BJ (cell line): Measurements from ENCODE around the gene IPMK. TPM values are rescaled to one million over a fixed set of nuclear protein-coding genes. Genes with fewer than 3 reads are reported as not detected.
A peak's percentile ranks its signal among the peaks of the same experiment; 100 is the strongest.

ENCODE experiments used
- CTCF ChIA-PET: fragments of 350-600 bp; formaldehyde crosslinking; extraction: SDS; loops from one replicate; lab custom pipeline; 2021; ENCODE audit warnings: antibody characterized with exemption, inconsistent platforms; lab: Yijun Ruan, JAX
- POLR2A ChIA-PET: fragments of 300-600 bp; sonication (Branson Sonifier 250); formaldehyde crosslinking; extraction: SDS; loops from one replicate; lab custom pipeline; 2021; ENCODE audit warnings: antibody characterized with exemption; lab: Charles Lee
- DNase-seq: peaks from one replicate; pipeline ENCODE4 v3.0.0-alpha.2; 2011; ENCODE audit warnings: low read depth
- H3K27me3 ChIP-seq: 2 replicates; pipeline ENCODE4 v1.6.0; 2011; ENCODE audit warnings: low read length; ENCODE audit not compliant: control insufficient read depth, insufficient read depth
- H3K36me3 ChIP-seq: 2 replicates; pipeline ENCODE4 v1.5.1; 2011; ENCODE audit warnings: low read length; ENCODE audit not compliant: control insufficient read depth, insufficient read depth
- H3K4me3 ChIP-seq: 2 replicates; pipeline ENCODE4 v1.5.1; 2011; ENCODE audit warnings: low read depth, mild to moderate bottlenecking, control low read depth, low read length
- CTCF ChIP-seq: IDR thresholded peaks from 2 replicates; pipeline ENCODE4 v1.5.1; 2011; ENCODE audit warnings: low read depth, mild to moderate bottlenecking, control low read depth, inconsistent platforms, low read length, moderate library complexity; ENCODE audit not compliant: insufficient read depth
- polyA plus RNA-seq: library from polyadenylated mRNA; depleted of rRNA; stranded (reverse); fragments of >200 nt; gene quantifications from 2 replicates; pipeline ENCODE4 v1.2.3, GENCODE V29; 2011

IPMK gene
- polyA plus RNA-seq, 1 experiment = 0.81 TPM

- ChIA-PET POLR2A (interaction anchor here (0.6 kb wide), 1 partner anchor 35 kb away, joined by 3 read pairs; no protein-coding TSS in a partner anchor), CTCF (interaction anchor here (1.4 to 2.5 kb wide), 3 partner anchors 22 to 90 kb away, joined by 5 to 12 read pairs (median 9); no protein-coding TSS in a partner anchor)
- H3K36me3 ChIP-seq = no peaks in the 10 kb centered on the region
- no peak for TF ChIP-seq CTCF
- DNase-seq = no peak
- H3K4me3 ChIP-seq = peak overlapping the region; percentile 99
- H3K27me3 ChIP-seq = no peaks in the 10 kb centered on the region
Observed at GRCh38 chr10:58268454-58268945, 806 bp upstream of the IPMK start.

GRCh38 chr10:58266826-58267712 lies 625 bp downstream of the IPMK start:
- ChIA-PET POLR2A (no interaction called here), CTCF (interaction anchor here (0.9 kb wide), 1 partner anchor 84 kb away, joined by 3 read pairs; no protein-coding TSS in a partner anchor)
- no peak for DNase-seq
- H3K36me3 ChIP-seq = no peaks in the 10 kb centered on the region
- H3K27me3 ChIP-seq = no peaks in the 10 kb centered on the region
- peak overlapping the region; percentile 99 for H3K4me3 ChIP-seq
- TF ChIP-seq CTCF = no peak

- DNase-seq = no peak
- POLR2A ChIA-PET = no interaction called here
- H3K27me3 ChIP-seq = no peaks in the 10 kb centered on the region
Observed at GRCh38 chr10:58266003-58266825, 1.5 kb downstream of the IPMK start.

GRCh38 chr10:58265249-58265648 lies 2.4 kb downstream of the IPMK start:
- H3K27me3 ChIP-seq = no peaks in the 10 kb centered on the region
- no peaks in the 10 kb centered on the region for H3K36me3 ChIP-seq
- peak overlapping the region; percentile 99 for H3K4me3 ChIP-seq
- DNase-seq = no peak
- POLR2A ChIA-PET = no interaction called here
- CTCF ChIA-PET = no interaction called here
- no peak for TF ChIP-seq CTCF

More at GRCh38 chr10:58266003-58266825, 1.5 kb downstream of the IPMK start:
- CTCF ChIA-PET = interaction anchor here (0.9 kb wide), 1 partner anchor 83 kb away, joined by 3 read pairs; no protein-coding TSS in a partner anchor
- Histone ChIP-seq H3K4me3 (peak overlapping the region; percentile 99), H3K36me3 (no peaks in the 10 kb centered on the region)
- TF ChIP-seq CTCF = no peak
